IMR-90 (cell line): Measurements from ENCODE around the gene DCC. TPM values are rescaled to one million over a fixed set of nuclear protein-coding genes. Genes with fewer than 3 reads are reported as not detected.

Experiments used
- ATAC-seq: fragments of 200-7000 bp; cut with Tn5 transposase; 2 replicates; pipeline ENCODE4 v1.9.1; 2020; ENCODE audit warnings: low read depth, mild to moderate bottlenecking, moderate library complexity
- BruUV-seq: library from RNA; stranded (reverse); fragments of 400-500 nt; replicated peaks from 2 replicates; lab custom pipeline; 2021; lab: Mats Ljungman, UMichigan
- CTCF ChIA-PET: fragments of 300-600 bp; formaldehyde crosslinking; extraction: SDS; loops from one replicate; lab custom pipeline; 2021; ENCODE audit warnings: antibody characterized with exemption; lab: Yijun Ruan, JAX
- POLR2A ChIA-PET: fragments of 300-600 bp; sonication (Branson Sonifier 250); formaldehyde crosslinking; loops from one replicate; lab custom pipeline; 2022; ENCODE audit warnings: antibody characterized with exemption; ENCODE audit not compliant: unreplicated experiment; lab: Charles Lee
- DNase-seq: peaks from one replicate; pipeline ENCODE4 v3.0.0; 2013
- H2AFZ ChIP-seq: replicated peaks from 2 replicates; pipeline ENCODE3; 2013; ENCODE audit warnings: low read length, mild to moderate bottlenecking; ENCODE audit not compliant: poor library complexity
- H2AK5ac ChIP-seq: 2 replicates; pipeline ENCODE4 v1.6.1; 2013; ENCODE audit warnings: low read depth, low read length, inconsistent platforms
- H2AK9ac ChIP-seq: replicated peaks from 2 replicates; pipeline ENCODE3; 2013; ENCODE audit warnings: mild to moderate bottlenecking, low read depth, low read length, moderate library complexity; ENCODE audit not compliant: poor library complexity
- H2BK120ac ChIP-seq: 2 replicates; pipeline ENCODE4 v1.6.1; 2013; ENCODE audit warnings: low read depth, low read length, inconsistent platforms
- H2BK15ac ChIP-seq: 3 replicates; pipeline ENCODE4 v1.6.1; 2013; ENCODE audit warnings: low read depth, low read length, inconsistent platforms
- H2BK20ac ChIP-seq: 2 replicates; pipeline ENCODE4 v1.6.1; 2013; ENCODE audit warnings: low read depth, mild to moderate bottlenecking, inconsistent platforms, low read length, moderate library complexity
- H2BK5ac ChIP-seq: 2 replicates; pipeline ENCODE4 v1.6.1; 2013; ENCODE audit warnings: mild to moderate bottlenecking, low read depth, low read length, inconsistent platforms; ENCODE audit not compliant: poor library complexity, severe bottlenecking
- H3K14ac ChIP-seq: replicated peaks from 2 replicates; pipeline ENCODE4 v1.6.1; 2013; ENCODE audit warnings: low read depth, low read length, inconsistent platforms
- H3K18ac ChIP-seq: 2 replicates; pipeline ENCODE4 v1.6.1; 2013; ENCODE audit warnings: low read depth, low read length, control low read depth
- H3K23ac ChIP-seq: 2 replicates; pipeline ENCODE4 v1.6.1; 2013; ENCODE audit warnings: low read depth, low read length, inconsistent platforms
- H3K27ac ChIP-seq: 2 replicates; pipeline ENCODE4 v1.5.1; 2013; ENCODE audit warnings: mild to moderate bottlenecking, control low read depth, low read length; ENCODE audit not compliant: insufficient read depth
- H3K27me3 ChIP-seq: 2 replicates; pipeline ENCODE4 v1.6.1; 2013; ENCODE audit warnings: low read length; ENCODE audit not compliant: control insufficient read depth, insufficient read depth
- H3K36me3 ChIP-seq: 2 replicates; pipeline ENCODE4 v1.6.1; 2013; ENCODE audit warnings: low read length, mixed read lengths; ENCODE audit not compliant: control insufficient read depth, insufficient read depth
- H3K4ac ChIP-seq: 2 replicates; pipeline ENCODE4 v1.6.1; 2013; ENCODE audit warnings: low read depth, low read length, inconsistent platforms
- H3K4me1 ChIP-seq: 2 replicates; pipeline ENCODE4 v1.6.1; 2013; ENCODE audit warnings: low read length, mixed read lengths; ENCODE audit not compliant: control insufficient read depth, insufficient read depth
- H3K4me2 ChIP-seq: 2 replicates; pipeline ENCODE4 v1.6.1; 2013; ENCODE audit warnings: low read depth, mild to moderate bottlenecking, control low read depth, low read length, moderate library complexity
- H3K4me3 ChIP-seq: 2 replicates; pipeline ENCODE4 v1.5.1; 2013; ENCODE audit warnings: low read depth, mild to moderate bottlenecking, control low read depth, low read length, moderate library complexity; ENCODE audit not compliant: insufficient read depth
- H3K56ac ChIP-seq: 2 replicates; pipeline ENCODE4 v1.6.1; 2013; ENCODE audit warnings: low read length, inconsistent platforms; ENCODE audit not compliant: insufficient read depth; ENCODE audit errors: extremely low read depth
- H3K79me1 ChIP-seq, 2 experiments: 2 replicates each; pipeline ENCODE4 v1.6.1; 2013; ENCODE audit warnings: low read length in 2 of 2, inconsistent platforms in 1 of 2, low read depth in 1 of 2
- H3K9ac ChIP-seq: 2 replicates; pipeline ENCODE4 v1.6.1; 2013; ENCODE audit warnings: low read depth, low read length, control low read depth
- H3K9me1 ChIP-seq: 2 replicates; pipeline ENCODE4 v1.6.1; 2013; ENCODE audit warnings: low read length, inconsistent platforms; ENCODE audit not compliant: insufficient read depth
- H3K9me3 ChIP-seq: 2 replicates; pipeline ENCODE4 v1.6.1; 2013; ENCODE audit warnings: low read length; ENCODE audit not compliant: control insufficient read depth, insufficient read depth
- H4K20me1 ChIP-seq: 2 replicates; pipeline ENCODE4 v1.6.1; 2013; ENCODE audit warnings: low read length, inconsistent platforms; ENCODE audit not compliant: insufficient read depth
- H4K5ac ChIP-seq: 2 replicates; pipeline ENCODE4 v1.6.1; 2013; ENCODE audit warnings: mild to moderate bottlenecking, low read depth, low read length, control low read depth
- H4K8ac ChIP-seq, 2 experiments: 2 replicates each; pipeline ENCODE4 v1.6.1; 2013; ENCODE audit warnings: low read depth in 2 of 2, low read length in 2 of 2, control low read depth in 1 of 2, inconsistent platforms in 1 of 2
- H4K91ac ChIP-seq: 2 replicates; pipeline ENCODE4 v1.6.1; 2013; ENCODE audit warnings: low read depth, low read length, inconsistent platforms; ENCODE audit not compliant: insufficient read depth
- MAFK ChIP-seq: IDR thresholded peaks from 2 replicates; pipeline ENCODE4 v1.6.1; 2012; ENCODE audit warnings: low read depth, low read length, improper control_type of control experiment
- MAZ ChIP-seq: IDR thresholded peaks from 2 replicates; pipeline ENCODE4 v1.6.1; 2012; ENCODE audit warnings: low read depth, mild to moderate bottlenecking, low read length, improper control_type of control experiment, moderate library complexity, borderline replicate concordance
- MXI1 ChIP-seq: IDR thresholded peaks from 2 replicates; pipeline ENCODE4 v1.6.1; 2012; ENCODE audit warnings: low read depth, mild to moderate bottlenecking, low read length, moderate library complexity, borderline replicate concordance
- RCOR1 ChIP-seq: IDR thresholded peaks from 2 replicates; pipeline ENCODE4 v1.6.1; 2012; ENCODE audit warnings: mild to moderate bottlenecking, low read length, improper control_type of control experiment; ENCODE audit not compliant: insufficient replicate concordance
- SMC3 ChIP-seq: fragments of 150-350 bp; IDR thresholded peaks from 2 replicates; pipeline ENCODE4 v1.6.1; 2016; ENCODE audit warnings: low read depth, mild to moderate bottlenecking, antibody characterized with exemption, low read length, moderate library complexity
- WGBS, 2 experiments: methylation state at CpG; one replicate each; pipeline versions ENCODE4 v1.1.5 to v1.1.7; 2013; ENCODE audit warnings: missing lambda C conversion rate in 2 of 2; ENCODE audit not compliant: insufficient read length in 1 of 2; ENCODE audit errors: extremely low coverage in 2 of 2; 5-methylcytosine and 5-hydroxymethylcytosine counted together
- dilution Hi-C: fragments of 300-500 bp; cut with HindIII; formaldehyde crosslinking; loops from one replicate; pipeline ENCODE4 v1.14.3; 2018; ENCODE audit warnings: low sequenced_read_pairs; ENCODE audit not compliant: unreplicated experiment
- in situ Hi-C: fragments of 300-500 bp; cut with MboI; formaldehyde crosslinking; loops from 3 replicates; pipeline ENCODE4 v1.14.3; 2019; ENCODE audit warnings: low sequenced_read_pairs, inconsistent platforms, mixed read lengths
- intact Hi-C: fragments of 100-400 bp; cut with micrococcal nuclease; formaldehyde crosslinking; loops from 2 replicates; pipeline ENCODE4 v1.10.0; 2022
- polyA plus RNA-seq, 3 experiments: library from polyadenylated mRNA; depleted of rRNA; stranded (reverse); fragments of >200 nt; gene quantifications; 2 replicates each; pipeline ENCODE4 v1.2.3, GENCODE V29; 2012; ENCODE audit warnings: low replicate concordance in 1 of 3
- total RNA-seq: library from RNA; depleted of rRNA; stranded (reverse); fragments of >200 nt; gene quantifications from 2 replicates; pipeline ENCODE4 v1.2.3, GENCODE V29; 2012

Gene DCC
- total and polyA plus RNA-seq, 2 of the 4 experiments (the other 2 are of a cell fraction) = 0.31 to 0.54 TPM

DNA sequence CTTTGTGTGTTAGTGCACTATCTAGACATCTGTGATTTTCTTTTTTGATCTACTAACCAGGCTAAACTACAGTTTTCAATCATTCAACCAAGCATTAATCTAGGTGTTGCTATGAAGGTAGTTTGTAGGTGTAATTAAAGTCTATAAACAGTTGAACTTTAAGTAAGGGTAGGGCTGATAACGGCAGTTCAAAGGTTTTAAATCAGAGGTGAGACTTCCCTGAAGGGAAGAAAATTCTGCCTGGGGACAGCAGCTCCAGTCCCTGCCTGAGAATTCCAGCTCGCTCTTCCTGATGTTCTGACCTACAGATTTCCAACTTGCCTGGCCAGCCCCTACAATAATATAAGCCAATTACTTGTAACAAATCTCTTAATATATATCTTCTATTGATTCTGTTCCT, 1220.5 kb downstream of the DCC start:
- Histone ChIP-seq H3K27me3 (no peaks in the 10 kb centered on the region), H3K56ac (no peak overlapping the region), H3K4ac (no peak overlapping the region), H3K9me1 (no peaks in the 10 kb centered on the region), H2BK20ac (no peak overlapping the region), H4K91ac (no peak overlapping the region), H3K4me1 (no peaks in the 10 kb centered on the region), H2AFZ (no peak overlapping the region), H3K4me2 (no peak overlapping the region), H2BK15ac (no peak overlapping the region), H3K18ac (no peak overlapping the region), H3K36me3 (no peaks in the 10 kb centered on the region), H2BK5ac (no peak overlapping the region), H4K20me1 (no peaks in the 10 kb centered on the region), H3K14ac (no peak overlapping the region), H3K27ac (no peak overlapping the region), H3K4me3 (no peak overlapping the region), H2AK5ac (no peak overlapping the region), H3K9ac (no peak overlapping the region), H3K23ac (no peak overlapping the region), H4K8ac (no peak overlapping the region), H2BK120ac (no peak overlapping the region), H3K79me1 (no peaks in the 10 kb centered on the region), H2AK9ac (no peak overlapping the region), H3K9me3 (no peaks in the 10 kb centered on the region), H4K5ac (no peak overlapping the region)
- DNase-seq (no peak), ATAC-seq (no peak)
- dilution Hi-C loops = no loop called here
- ChIA-PET CTCF (no interaction called here), POLR2A (no interaction called here)
- intact Hi-C loops = no loop called here
- TF ChIP-seq RCOR1 (no peak), MXI1 (no peak), MAFK (no peak), SMC3 (no peak), MAZ (no peak)
- no TSS peak for BruUV-seq
- WGBS, 2 experiments = no CpG with 5 or more reads among the region's 2 CpGs
- in situ Hi-C loops = no loop called here
